Left ventricle myocardium superior (tissue), 1 donor: Measurements from ENCODE around the gene ATP9B. TPM values are rescaled to one million over a fixed set of nuclear protein-coding genes. Genes with fewer than 3 reads are reported as not detected.

ENCODE experiments used
- ATAC-seq: fragments of 200-7000 bp; cut with Tn5 transposase; one replicate; pipeline ENCODE4 v1.9.1; 2020; ENCODE audit warnings: mild to moderate bottlenecking, moderate library complexity
- DNase-seq: peaks from one replicate; pipeline ENCODE4 v3.0.0-alpha.2; 2020
- intact Hi-C: fragments of 100-400 bp; cut with micrococcal nuclease; formaldehyde crosslinking; loops from one replicate; pipeline ENCODE4 v1.11.0; 2022
- long read RNA-seq: library from polyadenylated mRNA; unstranded; transcript quantifications from one replicate; pipeline ENCODE4 v2.0.0, GENCODE V29; 2021
- total RNA-seq: library from RNA; stranded (reverse); fragmentation: NEBNext Ultra II Directional; extraction: Animal tissue kit (Norgen Biotek cat#: 25700); gene quantifications from one replicate; pipeline ENCODE4 v1.2.1, GENCODE V29; 2021
- donor health status: DM: no; HTN: yes; CAD: no; lungs with severe emphysema.

Gene ATP9B
- 14.0 TPM for total RNA-seq
- long read RNA-seq, full-length matches to known transcripts, result 5 of 16 reads
- long read RNA-seq, partial matches to known transcripts, result 4 of 16 reads
- long read RNA-seq, other reads (novel, unspliced or antisense), result 7 of 16 reads

- intact Hi-C loops, result no loop called here
- ATAC-seq (peak; percentile 97), DNase-seq (peak; percentile 98)
Observed at GRCh38 chr18:79068937-79069716, at the start of gene ATP9B. ATP9B (plus strand) TSS chr18:79069394; CDS start chr18:79069411, 17 bp downstream.

- no peak for DNase-seq
- intact Hi-C loops, result no loop called here
- no peak for ATAC-seq
Observed at GRCh38 chr18:79019881-79020280, 49.3 kb upstream of the ATP9B start.

GRCh38 chr18:79022603-79023002 lies 46.6 kb upstream of the ATP9B start:
- intact Hi-C loops, result no loop called here
- ATAC-seq, result no peak
- no peak for DNase-seq

GRCh38 chr18:79026491-79026890 lies 42.7 kb upstream of the ATP9B start:
- DNase-seq (no peak), ATAC-seq (no peak)

GRCh38 chr18:79030680-79031079 lies 38.5 kb upstream of the ATP9B start:
- intact Hi-C loops, result no loop called here
- ATAC-seq, result no peak
- no peak for DNase-seq

More at GRCh38 chr18:79026491-79026890, 42.7 kb upstream of the ATP9B start:
- intact Hi-C loops, result no loop called here

GRCh38 chr18:79042276-79042675 lies 26.9 kb upstream of the ATP9B start:
- DNase-seq, result no peak
- ATAC-seq, result no peak
- intact Hi-C loops, result no loop called here

- intact Hi-C loops, result no loop called here
- ATAC-seq, result no peak
Observed at GRCh38 chr18:79043288-79043687, 25.9 kb upstream of the ATP9B start.

GRCh38 chr18:79046522-79046921 lies 22.7 kb upstream of the ATP9B start:
- ATAC-seq, result no peak

More at GRCh38 chr18:79043288-79043687, 25.9 kb upstream of the ATP9B start:
- DNase-seq, result no peak

GRCh38 chr18:79047556-79048244 lies 21.5 kb upstream of the ATP9B start:
- DNase-seq (no peak), ATAC-seq (no peak)
- intact Hi-C loops, result no loop called here

More at GRCh38 chr18:79046522-79046921, 22.7 kb upstream of the ATP9B start:
- DNase-seq, result no peak
- intact Hi-C loops, result no loop called here

- intact Hi-C loops, result no loop called here
- DNase-seq (no peak), ATAC-seq (no peak)
Observed at GRCh38 chr18:79048245-79048632, 21.0 kb upstream of the ATP9B start.

- no peak for DNase-seq
- intact Hi-C loops, result no loop called here
- ATAC-seq, result no peak
Observed at GRCh38 chr18:79049506-79049905, 19.7 kb upstream of the ATP9B start.

- ATAC-seq, result no peak
- intact Hi-C loops, result no loop called here
- DNase-seq, result no peak
Observed at GRCh38 chr18:79050005-79050404, 19.2 kb upstream of the ATP9B start.

GRCh38 chr18:79056827-79057367 lies 12.3 kb upstream of the ATP9B start:
- DNase-seq (no peak), ATAC-seq (no peak)
- intact Hi-C loops, result no loop called here

- ATAC-seq (no peak), DNase-seq (no peak)
- intact Hi-C loops, result no loop called here
Observed at GRCh38 chr18:79058007-79058406, 11.2 kb upstream of the ATP9B start.

- intact Hi-C loops, result no loop called here
- DNase-seq, result no peak
- no peak for ATAC-seq
Observed at GRCh38 chr18:79062806-79063205, 6.4 kb upstream of the ATP9B start.

GRCh38 chr18:79064228-79064627 lies 5.0 kb upstream of the ATP9B start:
- ATAC-seq (no peak), DNase-seq (no peak)
- intact Hi-C loops, result no loop called here

GRCh38 chr18:79065802-79066201 lies 3.4 kb upstream of the ATP9B start:
- intact Hi-C loops, result no loop called here
- ATAC-seq, result no peak
- no peak for DNase-seq

- no peak for ATAC-seq
- intact Hi-C loops, result no loop called here
- no peak for DNase-seq
Observed at GRCh38 chr18:79067611-79068010, 1.6 kb upstream of the ATP9B start.

GRCh38 chr18:79068341-79068936 lies 755 bp upstream of the ATP9B start:
- no peak for ATAC-seq
- DNase-seq, result no peak
- intact Hi-C loops, result no loop called here

GRCh38 chr18:79069717-79070151 lies 540 bp downstream of the ATP9B start:
- intact Hi-C loops, result no loop called here
- peak; percentile 51 for ATAC-seq
- DNase-seq, result no peak
